Type B pancreatic cell (in vitro differentiated cells): Measurements from ENCODE around the gene CLCC1. TPM values are rescaled to one million over a fixed set of nuclear protein-coding genes. Genes with fewer than 3 reads are reported as not detected.
"Not testable (repeated sequence)": the region's sequence is repeated elsewhere in the genome, so short reads cannot be mapped to it uniquely, and the experiment has no call there.

ENCODE experiments used
- DNase-seq: peaks from one replicate; pipeline ENCODE4 v3.0.0; 2021; ENCODE audit warnings: mixed read lengths; ENCODE audit not compliant: unreplicated experiment; ENCODE audit errors: extremely low spot score
- H3K27ac Mint-ChIP-seq: 2 replicates; pipeline ENCODE4 v1.8.0; 2021; ENCODE audit warnings: mild to moderate bottlenecking, mixed read lengths
- H3K27me3 Mint-ChIP-seq: 2 replicates; pipeline ENCODE4 v1.8.0; 2021; ENCODE audit warnings: mixed read lengths
- H3K36me3 Mint-ChIP-seq: 2 replicates; pipeline ENCODE4 v1.8.0; 2021; ENCODE audit warnings: mixed read lengths
- H3K4me1 Mint-ChIP-seq: one replicate; pipeline ENCODE4 v1.8.0; 2021; ENCODE audit warnings: mixed read lengths; ENCODE audit not compliant: unreplicated experiment
- H3K4me3 Mint-ChIP-seq: 2 replicates; pipeline ENCODE4 v1.8.0; 2021; ENCODE audit warnings: mild to moderate bottlenecking, mixed read lengths
- H3K9me3 Mint-ChIP-seq: 2 replicates; pipeline ENCODE4 v1.8.0; 2021; ENCODE audit warnings: mixed read lengths
- CTCF ChIP-seq: fragments of 200-600 bp; sonication (generic); conservative IDR thresholded peaks from 2 replicates; pipeline ENCODE4 v1.5.0; 2021; ENCODE audit warnings: antibody characterized with exemption, mild to moderate bottlenecking
- total RNA-seq: library from RNA; stranded (reverse); gene quantifications from 2 replicates; pipeline ENCODE4 v1.2.1, GENCODE V29; 2021; ENCODE audit warnings: low replicate concordance

Gene CLCC1
- total RNA-seq, 1 donor from 2014 or later = 32.9 TPM

GRCh38 chr1:108949044-108949443, 14.2 kb downstream of the CLCC1 start:
- Mint-ChIP-seq H3K9me3 (no peaks in the 10 kb centered on the region), H3K27ac (peak overlapping the region; percentile 60), H3K27me3 (no peaks in the 10 kb centered on the region), H3K4me1 (peaks cover 16% of the 10 kb centered on the region), H3K36me3 (peaks cover 17% of the 10 kb centered on the region), H3K4me3 (peak overlapping the region; percentile 4)
- no peak for DNase-seq
- TF ChIP-seq CTCF = no peak

- peak overlapping the region; percentile 60 for H3K27ac Mint-ChIP-seq
- peaks cover 13% of the 10 kb centered on the region for H3K36me3 Mint-ChIP-seq
- no peaks in the 10 kb centered on the region for H3K27me3 Mint-ChIP-seq
- no peak for DNase-seq
- peak overlapping the region; percentile 27 for H3K4me3 Mint-ChIP-seq
- H3K4me1 Mint-ChIP-seq = peaks cover 14% of the 10 kb centered on the region
- no peaks in the 10 kb centered on the region for H3K9me3 Mint-ChIP-seq
- TF ChIP-seq CTCF = no peak
These were observed 15.3 kb downstream of the CLCC1 start for GRCh38 chr1:108947871-108948525.

GRCh38 chr1:108936170-108936569, 27.1 kb downstream of the CLCC1 start:
- Mint-ChIP-seq H3K36me3 (peaks cover 17% of the 10 kb centered on the region), H3K4me3 (no peak overlapping the region), H3K4me1 (no peaks in the 10 kb centered on the region), H3K27ac (no peak overlapping the region), H3K9me3 (no peaks in the 10 kb centered on the region), H3K27me3 (no peaks in the 10 kb centered on the region)
- TF ChIP-seq CTCF = no peak
- no peak for DNase-seq

GRCh38 chr1:108933944-108934343, 29.3 kb downstream of the CLCC1 start:
- Mint-ChIP-seq H3K4me1 (no peaks in the 10 kb centered on the region), H3K27me3 (no peaks in the 10 kb centered on the region), H3K9me3 (no peaks in the 10 kb centered on the region), H3K4me3 (no peak overlapping the region), H3K36me3 (peaks cover 23% of the 10 kb centered on the region), H3K27ac (no peak overlapping the region)
- TF ChIP-seq CTCF = no peak
- DNase-seq = no peak

GRCh38 chr1:108927565-108927964, 35.7 kb downstream of the CLCC1 start:
- DNase-seq, H3K27ac Mint-ChIP-seq, H3K9me3 Mint-ChIP-seq, H3K4me1 Mint-ChIP-seq, H3K27me3 Mint-ChIP-seq, H3K4me3 Mint-ChIP-seq: not testable (repeated sequence)
- peaks cover 14% of the 10 kb centered on the region for H3K36me3 Mint-ChIP-seq

- Mint-ChIP-seq H3K27me3 (no peaks in the 10 kb centered on the region), H3K36me3 (peaks cover 13% of the 10 kb centered on the region), H3K27ac (no peak overlapping the region), H3K9me3 (no peaks in the 10 kb centered on the region), H3K4me1 (no peaks in the 10 kb centered on the region), H3K4me3 (no peak overlapping the region)
- TF ChIP-seq CTCF = no peak
- DNase-seq = no peak
These were observed 37.4 kb downstream of the CLCC1 start for GRCh38 chr1:108925920-108926319.
